ENCODE results near the gene TPRKB. TPM values are rescaled to one million over a fixed set of nuclear protein-coding genes. Genes with fewer than 3 reads are reported as not detected.
"Not testable (repeated sequence)": the region's sequence is repeated elsewhere in the genome, so short reads cannot be mapped to it uniquely, and the experiment has no call there.

The TPRKB gene
- 65.9 TPM for polyA plus RNA-seq

DNA sequence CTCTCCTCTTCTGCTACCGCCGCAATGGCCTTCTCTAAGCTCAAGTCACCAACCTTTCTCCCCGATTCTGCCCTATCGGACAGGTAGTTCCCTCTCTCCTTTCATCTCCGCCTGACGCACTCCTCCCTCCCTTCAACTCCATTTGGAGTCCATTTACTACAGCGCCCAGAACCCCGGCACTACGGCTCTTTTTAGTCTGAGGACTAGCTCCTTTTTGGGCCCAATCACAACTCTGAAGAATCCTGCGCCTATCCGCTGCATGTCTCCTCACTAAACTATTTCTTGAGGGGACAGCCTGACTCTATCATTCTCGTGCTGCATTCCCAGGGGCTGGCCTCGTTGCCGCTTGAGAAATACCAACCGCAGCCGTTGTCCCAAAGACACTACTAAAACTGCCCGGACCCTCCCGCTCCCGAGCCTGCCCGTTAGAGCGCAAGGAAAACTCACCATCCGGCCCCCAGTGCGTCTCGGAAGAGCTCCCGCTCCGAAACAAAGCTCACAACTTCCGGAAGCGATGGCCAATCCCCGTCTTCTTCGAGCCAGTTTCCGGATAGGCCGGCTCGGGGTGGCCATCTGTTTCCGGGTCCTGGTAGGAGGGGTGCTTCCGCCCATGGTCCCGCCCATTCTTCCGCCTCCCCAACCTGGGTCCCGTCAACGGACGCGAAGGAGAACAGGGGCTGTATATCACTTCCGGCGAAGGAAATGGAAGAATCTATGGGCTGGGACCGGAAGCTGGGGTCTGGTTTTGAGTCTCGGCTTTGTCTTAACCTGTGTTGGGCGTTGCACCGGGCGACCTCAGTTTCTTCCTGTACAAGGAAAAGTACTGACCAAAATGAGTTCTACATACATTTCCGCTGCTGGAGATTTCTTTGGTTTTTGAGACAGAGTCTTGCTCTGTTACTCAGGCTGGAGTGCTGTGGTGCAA is at the start of gene TPRKB:
TPRKB (minus strand) TSS at position 491 of the 925 bp plus-strand sequence. CDS start 2,776 bp downstream, outside the sequence.
- peak within 1 kb of the TSS; percentile 90 to 99 (median 98) for H3K4me3 Mint-ChIP-seq
- H3K36me3 Mint-ChIP-seq, result peaks cover 8% of the 10 kb centered on the region
- H3K27me3 Mint-ChIP-seq, result no peaks in the 10 kb centered on the region
- H3K4me1 Mint-ChIP-seq, result peaks cover 11 to 19% (median 12%) of the 10 kb centered on the region in 3 donors
- peak within 1 kb of the TSS; percentile 89 to 99 (median 93) for H3K27ac Mint-ChIP-seq
- peaks cover 4 to 7% (median 5%) of the 10 kb centered on the region in 3 donors for H3K9me3 Mint-ChIP-seq

DNA sequence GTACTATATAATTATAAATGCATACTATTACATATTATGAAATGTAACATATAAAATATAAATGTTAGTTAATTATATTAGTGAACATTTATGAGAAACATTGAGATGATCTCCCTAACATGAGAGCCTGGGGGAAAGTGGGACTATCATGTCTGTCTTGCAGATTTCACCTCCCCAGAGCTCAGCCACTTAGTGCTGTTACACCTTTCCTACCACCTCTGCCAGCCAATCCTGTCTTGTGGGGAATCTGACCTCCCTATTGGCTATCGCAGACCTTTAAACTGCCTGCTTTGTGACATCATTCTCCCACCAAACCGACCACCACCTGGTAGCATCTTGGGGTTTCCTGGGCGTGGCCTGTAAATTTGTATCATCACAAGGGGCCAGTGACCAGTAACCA is 46.7 kb upstream of the TPRKB start, which contains the start of gene C2orf78:
C2orf78 (plus strand) TSS at position 301 of the 400 bp plus-strand sequence. CDS start 127 bp downstream, outside the sequence.
- not testable (repeated sequence) for H3K4me3 Mint-ChIP-seq

DNA sequence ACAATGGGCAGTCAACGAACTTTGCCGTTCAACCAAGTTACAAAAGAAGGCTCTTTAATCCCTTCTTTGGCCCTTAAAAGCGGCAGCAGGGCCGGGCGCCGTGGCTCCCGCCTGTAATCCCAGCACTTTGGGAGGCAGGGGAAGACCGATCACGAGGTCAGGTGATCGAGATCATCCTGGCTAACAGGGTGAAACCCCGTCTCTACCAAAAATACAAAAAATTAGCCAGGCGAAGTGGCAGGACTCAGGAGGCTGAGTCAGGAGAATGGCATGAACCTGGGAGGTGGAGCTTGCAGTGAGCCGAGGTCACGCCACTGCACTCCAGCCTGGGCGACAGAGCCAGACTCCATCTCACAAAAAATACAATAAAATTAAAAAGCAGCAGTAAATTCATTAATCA is 46.3 kb upstream of the TPRKB start:
- not testable (repeated sequence) for H3K27ac Mint-ChIP-seq, H3K4me1 Mint-ChIP-seq, H3K4me3 Mint-ChIP-seq, H3K9me3 Mint-ChIP-seq, H3K36me3 Mint-ChIP-seq, H3K27me3 Mint-ChIP-seq

More for the DNA sequence above, 46.7 kb upstream of the TPRKB start, which contains the start of gene C2orf78:
- not testable (repeated sequence) for H3K27me3 Mint-ChIP-seq, H3K27ac Mint-ChIP-seq, H3K4me1 Mint-ChIP-seq, H3K9me3 Mint-ChIP-seq, H3K36me3 Mint-ChIP-seq

DNA sequence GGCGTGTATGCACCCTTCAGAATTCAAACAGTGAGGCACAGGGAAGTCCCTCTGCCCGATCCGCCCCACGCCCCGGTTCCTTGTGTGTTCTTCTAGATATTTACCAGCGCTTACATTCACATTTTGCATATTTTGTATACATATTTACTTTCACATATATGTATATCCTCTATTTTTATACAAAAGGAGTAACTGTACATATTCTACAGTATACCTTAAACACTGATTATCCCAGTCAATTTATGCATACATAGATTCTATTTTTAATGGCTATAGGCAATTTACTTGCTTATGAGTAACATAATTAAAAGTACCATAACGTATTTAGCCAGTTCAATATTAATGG is 43.1 kb upstream of the TPRKB start:
- Mint-ChIP-seq H3K36me3 (no peaks in the 10 kb centered on the region), H3K4me3 (peak overlapping the region; percentile 96 to 99 (median 96)), H3K27ac (peak overlapping the region; percentile 84 to 99 (median 95)), H3K27me3 (no peaks in the 10 kb centered on the region), H3K9me3 (no peaks in the 10 kb centered on the region), H3K4me1 (peaks cover 10 to 18% (median 12%) of the 10 kb centered on the region in 3 donors)

DNA sequence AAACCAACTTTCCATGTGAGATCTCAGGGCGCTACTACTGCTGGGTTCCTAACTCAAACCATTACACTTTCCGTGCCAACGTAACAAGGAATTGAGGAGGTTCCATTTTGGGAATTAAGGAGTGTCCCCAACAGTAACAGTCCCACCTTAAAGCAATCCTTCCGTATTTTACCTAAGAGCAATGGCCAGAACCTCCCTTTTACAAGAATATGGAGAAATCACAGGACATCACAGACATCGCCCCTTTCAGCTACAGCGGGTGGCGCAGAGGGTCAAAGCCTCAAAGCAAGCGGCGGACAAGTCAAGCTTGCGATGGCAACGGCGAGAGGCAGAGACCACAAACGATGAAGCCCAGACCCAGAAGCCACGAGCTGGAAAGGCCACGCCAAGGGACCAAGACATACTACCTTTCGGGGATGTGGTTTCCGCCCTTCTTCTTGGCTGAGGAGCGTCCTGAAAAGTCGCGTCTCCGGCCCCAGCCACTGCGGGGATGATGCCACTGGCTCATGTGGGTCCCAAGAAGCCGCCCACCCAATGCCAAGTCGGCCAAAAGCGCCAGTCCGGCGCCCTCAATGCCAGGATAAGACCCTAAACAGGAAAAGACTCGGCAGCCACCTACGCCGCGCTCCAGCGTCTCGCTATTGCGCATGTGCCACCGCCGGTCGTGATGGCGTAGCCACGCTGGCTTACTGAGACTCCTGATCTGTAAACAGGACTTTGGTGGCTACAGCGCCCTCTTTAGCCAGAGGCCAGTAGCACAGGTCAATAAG is 42.5 kb upstream of the TPRKB start, which contains the start of gene DUSP11:
DUSP11 (minus strand) TSS at position 637 of the 770 bp plus-strand sequence; CDS start at position 508, 129 bp downstream.
- peaks cover 10 to 18% (median 12%) of the 10 kb centered on the region in 3 donors for H3K4me1 Mint-ChIP-seq
- H3K27me3 Mint-ChIP-seq, result no peaks in the 10 kb centered on the region
- no peaks in the 10 kb centered on the region for H3K9me3 Mint-ChIP-seq
- H3K4me3 Mint-ChIP-seq, result peak within 1 kb of the TSS; percentile 96 to 99 (median 96)
- H3K27ac Mint-ChIP-seq, result peak within 1 kb of the TSS; percentile 84 to 99 (median 95)
- no peaks in the 10 kb centered on the region for H3K36me3 Mint-ChIP-seq

DNA sequence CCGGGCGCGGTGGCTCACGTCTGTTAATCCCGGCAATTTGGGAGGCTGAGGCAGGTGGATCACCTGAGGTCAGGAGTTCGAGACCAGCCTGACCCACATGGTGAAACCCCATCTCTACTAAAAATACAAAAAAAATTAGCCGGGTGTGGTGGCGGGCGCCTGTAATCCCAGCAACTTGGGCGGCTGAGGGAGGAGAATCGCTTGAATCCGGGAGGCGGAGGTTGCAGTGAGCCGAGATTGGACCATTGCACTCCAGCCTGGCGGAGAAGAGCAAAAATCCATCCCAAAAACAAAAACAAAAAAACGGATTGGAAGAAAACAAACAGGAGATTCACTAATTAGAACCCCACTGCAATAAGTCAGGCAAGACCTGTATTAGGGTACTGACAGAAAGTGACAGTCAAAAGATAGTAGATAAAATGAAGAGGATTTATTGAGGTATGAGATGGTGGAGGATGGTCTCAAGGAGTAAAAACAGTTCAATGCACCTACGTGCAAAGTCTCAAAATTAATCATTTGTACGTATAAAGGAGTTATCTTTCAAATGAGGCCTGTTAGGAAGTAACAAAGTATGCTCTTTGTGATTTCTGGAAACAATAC is 41.8 kb upstream of the TPRKB start:
- H3K4me3 Mint-ChIP-seq, result peak overlapping the region; percentile 96 to 99 (median 96)
- not testable (repeated sequence) for H3K36me3 Mint-ChIP-seq, H3K9me3 Mint-ChIP-seq, H3K27me3 Mint-ChIP-seq
- peaks cover 12 to 18% (median 12%) of the 10 kb centered on the region in 3 donors for H3K4me1 Mint-ChIP-seq
- H3K27ac Mint-ChIP-seq, result peak overlapping the region; percentile 84 to 99 (median 95)

DNA sequence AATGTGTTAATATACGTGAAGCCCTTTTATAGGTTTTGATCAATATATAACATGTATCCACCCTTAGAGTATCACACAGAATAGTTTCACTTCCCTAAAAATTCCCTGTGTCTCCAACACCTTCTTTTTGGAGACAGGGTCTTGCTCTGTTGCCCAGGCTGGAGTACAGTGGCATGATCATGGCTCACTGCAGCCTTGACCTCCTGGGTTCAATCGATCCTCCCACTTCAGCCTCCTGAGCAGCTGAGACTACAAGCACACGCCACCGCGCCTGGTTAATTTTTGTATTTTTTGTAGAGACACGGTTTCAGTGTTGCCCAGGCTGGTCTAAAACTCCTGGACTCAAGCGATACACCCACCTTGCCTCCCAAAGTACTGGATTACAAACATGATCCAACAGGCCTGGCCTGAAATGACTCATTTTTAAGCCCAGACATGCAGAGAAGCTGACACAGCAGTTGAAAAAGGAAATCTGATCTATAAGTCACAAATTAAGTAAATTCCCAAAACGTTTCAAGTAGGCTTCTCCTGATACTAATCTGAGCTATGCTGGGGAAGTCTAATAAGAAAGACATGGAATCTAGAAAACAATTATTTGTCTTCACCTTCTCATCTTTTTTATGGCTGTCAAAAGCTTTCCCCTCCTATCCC is 39.8 kb upstream of the TPRKB start:
- Mint-ChIP-seq H3K27ac (no peak overlapping the region), H3K4me1 (peaks cover 12 to 18% (median 13%) of the 10 kb centered on the region in 3 donors), H3K36me3 (peaks cover 6% of the 10 kb centered on the region), H3K9me3 (no peaks in the 10 kb centered on the region), H3K27me3 (no peaks in the 10 kb centered on the region), H3K4me3 (peak overlapping the region in 1 of 4 donors; percentile 74)

DNA sequence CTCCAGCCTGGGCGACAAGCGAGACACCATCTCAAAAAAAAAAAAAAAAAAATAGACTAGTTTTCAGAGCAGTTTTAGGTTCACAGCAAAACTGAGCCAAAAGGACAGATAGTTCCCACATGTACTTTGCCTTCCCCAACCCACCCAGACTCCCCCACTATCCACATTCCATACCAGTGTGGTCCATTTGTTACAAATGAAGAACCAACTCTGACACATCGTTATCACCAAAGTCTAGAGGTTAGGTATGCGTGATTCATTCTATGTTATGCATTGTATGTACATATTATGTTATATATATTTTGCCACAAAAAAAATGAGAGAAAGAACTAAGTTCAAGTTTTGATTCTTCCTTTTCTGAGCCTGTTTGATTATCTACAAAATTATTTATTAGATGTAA is 39.2 kb upstream of the TPRKB start:
- H3K4me3 Mint-ChIP-seq, result no peak overlapping the region
- peaks cover 12 to 18% (median 13%) of the 10 kb centered on the region in 3 donors for H3K4me1 Mint-ChIP-seq
- H3K36me3 Mint-ChIP-seq, result peaks cover 6% of the 10 kb centered on the region

DNA sequence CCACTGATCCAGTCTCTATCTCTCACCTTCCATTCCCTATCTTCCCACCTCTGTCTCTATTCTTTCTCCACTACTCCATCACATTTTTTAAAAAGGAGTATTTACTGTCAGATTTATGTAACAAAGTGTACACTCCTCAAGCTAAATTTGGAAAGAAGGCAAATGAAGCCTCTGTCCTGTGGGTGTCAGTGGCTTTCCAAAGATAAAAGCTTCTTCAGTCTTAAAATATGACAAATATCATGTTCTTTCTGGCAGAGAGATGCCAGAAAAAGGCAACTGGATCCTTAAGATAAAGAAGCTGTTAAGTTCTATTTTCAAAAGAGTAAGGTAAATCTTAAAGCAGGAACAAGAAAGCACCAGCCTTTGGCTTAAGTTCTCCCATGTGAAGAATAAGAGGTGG is 35.7 kb upstream of the TPRKB start:
- no peaks in the 10 kb centered on the region for H3K9me3 Mint-ChIP-seq
- H3K36me3 Mint-ChIP-seq, result peaks cover 16% of the 10 kb centered on the region
- no peaks in the 10 kb centered on the region for H3K27me3 Mint-ChIP-seq
- no peak overlapping the region for H3K4me3 Mint-ChIP-seq
- H3K27ac Mint-ChIP-seq, result no peak overlapping the region
- peaks cover 5 to 17% (median 10%) of the 10 kb centered on the region in 3 donors for H3K4me1 Mint-ChIP-seq

More for the DNA sequence above, 39.2 kb upstream of the TPRKB start:
- Mint-ChIP-seq H3K27me3 (no peaks in the 10 kb centered on the region), H3K9me3 (no peaks in the 10 kb centered on the region), H3K27ac (no peak overlapping the region)

DNA sequence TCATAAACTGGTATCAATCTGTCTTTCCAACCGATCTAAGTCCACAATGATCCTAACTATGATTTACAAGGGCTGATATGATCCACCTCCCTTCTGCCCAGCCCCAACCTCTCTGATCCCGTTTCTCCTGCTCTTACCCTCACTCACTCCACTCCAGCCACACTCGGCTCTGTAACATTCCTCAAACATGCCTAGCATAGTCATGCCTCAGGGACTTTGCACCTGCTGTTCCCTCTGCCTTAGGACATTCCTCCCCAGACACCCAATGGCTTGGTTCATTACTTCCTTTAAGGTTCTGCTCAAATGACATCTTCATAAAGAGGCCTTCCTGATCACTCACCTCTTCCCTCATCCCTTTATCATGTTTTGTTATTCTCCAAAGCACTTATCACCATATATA is 33.6 kb upstream of the TPRKB start:
- Mint-ChIP-seq H3K27me3 (no peaks in the 10 kb centered on the region), H3K27ac (no peak overlapping the region), H3K9me3 (no peaks in the 10 kb centered on the region), H3K4me1 (peaks cover 3 to 10% (median 10%) of the 10 kb centered on the region in 3 donors), H3K36me3 (peaks cover 19% of the 10 kb centered on the region), H3K4me3 (no peak overlapping the region)

DNA sequence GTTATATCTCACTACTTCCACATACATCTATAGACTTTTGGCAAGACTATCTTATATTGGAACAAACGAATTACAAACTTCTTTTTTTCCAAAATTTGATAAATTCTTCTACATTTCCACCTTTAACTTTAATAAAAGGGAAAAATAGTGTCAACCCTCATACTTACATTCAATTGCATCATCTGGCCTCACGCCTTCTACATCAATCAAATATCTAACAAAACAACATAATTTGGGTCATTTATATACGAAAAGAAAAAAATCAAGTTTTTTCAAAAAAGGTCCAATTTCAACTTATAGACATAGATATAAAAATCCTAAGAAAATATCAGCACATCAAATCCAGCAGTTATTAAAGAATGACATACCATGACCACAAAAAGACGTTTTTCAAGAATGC is 29.8 kb upstream of the TPRKB start:
- Mint-ChIP-seq H3K36me3 (peaks cover 13% of the 10 kb centered on the region), H3K27me3 (no peaks in the 10 kb centered on the region), H3K27ac (no peak overlapping the region), H3K4me1 (peaks cover under 1 to 10% (median 10%) of the 10 kb centered on the region in 3 donors), H3K9me3 (no peaks in the 10 kb centered on the region), H3K4me3 (no peak overlapping the region)

DNA sequence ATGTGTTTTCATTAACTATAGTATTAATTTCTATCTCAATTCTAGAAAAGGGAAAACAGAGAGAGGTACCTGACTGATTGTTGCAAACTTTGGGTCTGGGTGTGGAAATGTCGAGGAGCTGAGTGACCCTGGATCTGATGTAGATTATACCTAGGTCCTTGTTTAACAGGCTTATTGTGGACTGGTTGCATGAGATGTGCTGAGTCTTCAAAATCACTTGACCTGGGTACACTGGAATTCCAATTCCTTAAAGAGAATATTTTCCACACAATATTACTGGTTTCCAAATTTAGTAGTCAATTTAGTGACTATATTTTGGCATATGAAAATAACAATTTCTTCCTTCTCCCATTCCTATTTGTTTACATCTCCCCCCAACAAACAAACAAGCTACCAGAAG is 29.2 kb upstream of the TPRKB start:
- Mint-ChIP-seq H3K4me1 (peaks cover 0 to 10% (median 10%) of the 10 kb centered on the region in 3 donors), H3K27ac (no peak overlapping the region), H3K36me3 (peaks cover 14% of the 10 kb centered on the region), H3K27me3 (no peaks in the 10 kb centered on the region), H3K9me3 (no peaks in the 10 kb centered on the region), H3K4me3 (no peak overlapping the region)

DNA sequence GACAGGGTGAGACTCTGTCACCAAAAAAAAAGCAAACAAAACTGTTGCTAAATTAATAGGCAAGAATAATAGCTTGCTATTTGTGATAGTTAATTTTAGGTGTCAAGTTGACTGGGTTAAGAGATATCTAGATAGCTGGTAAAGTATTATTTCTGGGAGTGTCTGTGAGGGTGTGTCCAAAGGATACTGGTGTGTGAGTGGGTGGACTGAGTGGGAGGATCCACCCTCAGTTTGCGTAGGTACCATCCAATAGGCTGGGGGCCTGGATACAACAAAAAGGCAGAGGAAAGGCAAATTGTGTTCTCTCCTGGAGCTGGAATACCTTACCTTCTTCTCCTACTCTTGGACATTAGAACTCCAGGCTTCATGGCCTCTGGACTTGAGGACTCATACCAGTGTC is 27.8 kb upstream of the TPRKB start:
- Mint-ChIP-seq H3K27me3 (no peaks in the 10 kb centered on the region), H3K4me3 (no peak overlapping the region), H3K27ac (no peak overlapping the region), H3K36me3 (peaks cover 9% of the 10 kb centered on the region), H3K4me1 (peaks cover 0 to 8% (median 5%) of the 10 kb centered on the region in 3 donors), H3K9me3 (no peaks in the 10 kb centered on the region)

DNA sequence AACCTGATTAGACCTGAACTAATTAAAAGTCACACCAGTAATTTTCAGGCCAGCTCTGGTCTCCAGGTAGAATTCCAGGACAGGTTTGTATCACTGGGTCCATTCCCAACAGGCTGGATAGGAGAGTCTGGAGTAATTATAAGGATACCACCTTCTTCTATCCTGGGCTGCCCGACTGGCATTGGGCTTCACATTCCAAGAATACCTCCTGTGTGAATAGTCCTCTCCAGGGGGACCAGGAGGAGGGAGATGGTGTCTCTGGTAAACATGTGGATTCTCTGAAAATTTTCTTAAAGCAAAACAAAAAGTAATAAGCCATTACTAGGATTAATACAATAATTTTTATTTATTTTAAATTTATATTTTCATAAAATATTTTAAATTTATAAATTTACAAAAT is 25.4 kb upstream of the TPRKB start:
- Mint-ChIP-seq H3K4me1 (peaks cover 0 to under 1% (median 0%) of the 10 kb centered on the region in 3 donors), H3K9me3 (no peaks in the 10 kb centered on the region), H3K27me3 (no peaks in the 10 kb centered on the region), H3K4me3 (no peak overlapping the region), H3K27ac (no peak overlapping the region), H3K36me3 (peaks cover 6% of the 10 kb centered on the region)

Data from IgD-negative memory B cell (primary cell).